Measurements from ENCODE around the gene NCOR1. TPM values are rescaled to one million over a fixed set of nuclear protein-coding genes. Genes with fewer than 3 reads are reported as not detected.

The NCOR1 gene
- total and polyA plus RNA-seq, 9 of the 15 experiments (the other 6 are each of a cell fraction or from before 2014, with no cell fraction given): 20.2 to 66.5 (median 50.9) TPM

GRCh38 chr17:16217002-16217635, 1.8 kb upstream of the NCOR1 start, which contains the start of gene PIGL (continued):
- 0 out of 2 replicates have a peak, but pooled peaks have one; percentile 31 for TF ChIP-seq GMEB1 (CRISPR knock-in tag; IDR thresholded peaks at IDR 0.05)
- TF ChIP-seq ZBTB12 (CRISPR knock-in tag; IDR thresholded peaks at IDR 0.05): no peak
- TF ChIP-seq JUN (IDR thresholded peaks at IDR 0.05; ENCODE audit: borderline replicate concordance, low read depth, low read length): peak; percentile 55; the same call in 1 of the 2 replicates
- no peak for TF ChIP-seq JUN (CRISPR knock-in tag; IDR thresholded peaks at IDR 0.05; ENCODE audit: borderline replicate concordance)
- peak; percentile 95 for TF ChIP-seq TAF9B (IDR thresholded peaks at IDR 0.05; ENCODE audit: partially characterized antibody)
- TF ChIP-seq BCL6 (CRISPR knock-in tag; IDR thresholded peaks at IDR 0.05): no peak
- no peak; a peak in 1 of 4 replicates for TF ChIP-seq ETV6 (IDR thresholded peaks at IDR 0.05; ENCODE audit: borderline replicate concordance in 1 of 2, low read depth in 2 of 2, low read length in 1 of 2)
- TF ChIP-seq ETV6 (CRISPR knock-in tag; IDR thresholded peaks at IDR 0.05; ENCODE audit: borderline replicate concordance): no peak
- no peak for TF ChIP-seq ZFP36 (IDR thresholded peaks at IDR 0.05; ENCODE audit: low read depth, low read length, partially characterized antibody)
- TF ChIP-seq, protein P1, sequence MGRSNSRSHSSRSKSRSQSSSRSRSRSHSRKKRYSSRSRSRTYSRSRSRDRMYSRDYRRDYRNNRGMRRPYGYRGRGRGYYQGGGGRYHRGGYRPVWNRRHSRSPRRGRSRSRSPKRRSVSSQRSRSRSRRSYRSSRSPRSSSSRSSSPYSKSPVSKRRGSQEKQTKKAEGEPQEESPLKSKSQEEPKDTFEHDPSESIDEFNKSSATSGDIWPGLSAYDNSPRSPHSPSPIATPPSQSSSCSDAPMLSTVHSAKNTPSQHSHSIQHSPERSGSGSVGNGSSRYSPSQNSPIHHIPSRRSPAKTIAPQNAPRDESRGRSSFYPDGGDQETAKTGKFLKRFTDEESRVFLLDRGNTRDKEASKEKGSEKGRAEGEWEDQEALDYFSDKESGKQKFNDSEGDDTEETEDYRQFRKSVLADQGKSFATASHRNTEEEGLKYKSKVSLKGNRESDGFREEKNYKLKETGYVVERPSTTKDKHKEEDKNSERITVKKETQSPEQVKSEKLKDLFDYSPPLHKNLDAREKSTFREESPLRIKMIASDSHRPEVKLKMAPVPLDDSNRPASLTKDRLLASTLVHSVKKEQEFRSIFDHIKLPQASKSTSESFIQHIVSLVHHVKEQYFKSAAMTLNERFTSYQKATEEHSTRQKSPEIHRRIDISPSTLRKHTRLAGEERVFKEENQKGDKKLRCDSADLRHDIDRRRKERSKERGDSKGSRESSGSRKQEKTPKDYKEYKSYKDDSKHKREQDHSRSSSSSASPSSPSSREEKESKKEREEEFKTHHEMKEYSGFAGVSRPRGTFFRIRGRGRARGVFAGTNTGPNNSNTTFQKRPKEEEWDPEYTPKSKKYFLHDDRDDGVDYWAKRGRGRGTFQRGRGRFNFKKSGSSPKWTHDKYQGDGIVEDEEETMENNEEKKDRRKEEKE (IDR thresholded peaks at IDR 0.05; ENCODE audit: borderline replicate concordance in 1 of 2, control insufficient read depth in 1 of 2, low read depth in 2 of 2, low read length in 1 of 2): peak in 1 of 2 experiments; percentile 79; a peak in 2 of 4 replicates
- no peak for TF ChIP-seq ZNF551 (CRISPR knock-in tag; IDR thresholded peaks at IDR 0.05)
- TF ChIP-seq ZNF121 (CRISPR knock-in tag; conservative IDR thresholded peaks at IDR 0.05): no peak
- TF ChIP-seq, protein P2, sequence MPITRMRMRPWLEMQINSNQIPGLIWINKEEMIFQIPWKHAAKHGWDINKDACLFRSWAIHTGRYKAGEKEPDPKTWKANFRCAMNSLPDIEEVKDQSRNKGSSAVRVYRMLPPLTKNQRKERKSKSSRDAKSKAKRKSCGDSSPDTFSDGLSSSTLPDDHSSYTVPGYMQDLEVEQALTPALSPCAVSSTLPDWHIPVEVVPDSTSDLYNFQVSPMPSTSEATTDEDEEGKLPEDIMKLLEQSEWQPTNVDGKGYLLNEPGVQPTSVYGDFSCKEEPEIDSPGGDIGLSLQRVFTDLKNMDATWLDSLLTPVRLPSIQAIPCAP (CRISPR knock-in tag; IDR thresholded peaks at IDR 0.05; ENCODE audit: borderline replicate concordance): no peak
- TF ChIP-seq ZC3H11A (IDR thresholded peaks at IDR 0.05; ENCODE audit: low read depth, low read length): no peak
- TF ChIP-seq ZNF23 (CRISPR knock-in tag; IDR thresholded peaks at IDR 0.05): no peak
- no peak for TF ChIP-seq ZNF232 (CRISPR knock-in tag; IDR thresholded peaks at IDR 0.05)
- no peak for TF ChIP-seq NFE2L1 (tag; IDR thresholded peaks at IDR 0.05; ENCODE audit: borderline replicate concordance, low read depth)
- TF ChIP-seq NEUROD1 (IDR thresholded peaks at IDR 0.05; ENCODE audit: borderline replicate concordance, low read depth, low read length, partially characterized antibody): peak; percentile 66
- TF ChIP-seq ZNF224 (CRISPR knock-in tag; IDR thresholded peaks at IDR 0.05): no peak
- no peak for TF ChIP-seq ZNF707 (CRISPR knock-in tag; conservative IDR thresholded peaks at IDR 0.05)
- TF ChIP-seq GTF2F1 (IDR thresholded peaks at IDR 0.05; ENCODE audit: low read depth, low read length): no peak
- TF ChIP-seq HMGN3 (IDR thresholded peaks at IDR 0.05; ENCODE audit: borderline replicate concordance, extremely low read depth, insufficient read length, low read depth, low read length): no peak
